HG03442 (cell line): ENCODE results near the gene PCGF3.
"Not testable (repeated sequence)": the region's sequence is repeated elsewhere in the genome, so short reads cannot be mapped to it uniquely, and the experiment has no call there.

ENCODE experiments used
- ATAC-seq: cut with Tn5 transposase; IDR thresholded peaks from one replicate; pipeline ENCODE4 v1.9.1; 2021; ENCODE audit warnings: mild to moderate bottlenecking, moderate library complexity; ENCODE audit not compliant: unreplicated experiment

The PCGF3 gene

GRCh38 chr4:735583-735982 is 30.0 kb downstream of the PCGF3 start:
- no peak for ATAC-seq

DNA sequence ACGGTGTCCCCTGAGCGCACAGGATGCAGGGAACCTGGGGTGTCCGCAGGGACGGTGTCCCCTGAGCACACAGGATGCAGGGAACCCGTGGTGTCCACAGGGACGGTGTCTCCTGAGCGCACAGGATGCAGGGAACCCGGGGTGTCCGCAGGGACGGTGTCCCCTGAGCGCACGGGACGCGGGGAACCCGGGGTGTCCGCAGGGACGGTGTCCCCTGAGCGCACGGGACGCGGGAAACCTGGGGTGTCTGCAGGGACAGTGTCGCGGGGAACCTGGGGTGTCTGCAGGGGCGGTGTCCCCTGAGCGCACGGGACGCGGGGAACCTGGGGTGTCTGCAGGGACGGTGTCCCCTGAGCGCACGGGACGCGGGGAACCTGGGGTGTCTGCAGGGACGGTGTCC is 30.9 kb downstream of the PCGF3 start:
- not testable (repeated sequence) for ATAC-seq

DNA sequence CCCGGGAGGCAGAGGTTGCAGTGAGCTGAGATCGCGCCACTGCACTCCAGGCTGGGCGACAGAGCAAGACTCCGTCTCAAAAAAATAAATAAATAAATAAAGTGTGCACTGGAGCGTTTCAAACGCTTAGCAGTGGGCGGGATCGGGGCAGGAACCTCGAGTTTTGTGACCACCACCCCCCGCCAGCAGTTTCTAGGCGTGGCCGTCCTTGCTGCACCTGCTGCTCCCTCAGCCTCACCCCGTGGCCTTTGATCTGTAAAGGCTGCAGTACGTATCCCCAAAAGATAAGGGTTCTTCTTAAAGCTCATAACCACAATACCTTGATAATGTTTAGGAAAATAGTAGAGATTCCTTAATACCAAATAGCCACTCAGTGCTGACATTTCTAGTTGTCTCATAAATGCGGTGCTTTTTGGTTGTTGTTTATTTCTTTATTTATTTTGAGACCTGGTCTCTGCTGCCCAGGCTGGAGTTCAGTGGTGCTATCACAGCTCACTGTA is 33.2 kb downstream of the PCGF3 start:
- ATAC-seq, result no peak

GRCh38 chr4:739569-739968 is 33.9 kb downstream of the PCGF3 start:
- no peak for ATAC-seq

GRCh38 chr4:740011-740410 is 34.4 kb downstream of the PCGF3 start:
- no peak for ATAC-seq

DNA sequence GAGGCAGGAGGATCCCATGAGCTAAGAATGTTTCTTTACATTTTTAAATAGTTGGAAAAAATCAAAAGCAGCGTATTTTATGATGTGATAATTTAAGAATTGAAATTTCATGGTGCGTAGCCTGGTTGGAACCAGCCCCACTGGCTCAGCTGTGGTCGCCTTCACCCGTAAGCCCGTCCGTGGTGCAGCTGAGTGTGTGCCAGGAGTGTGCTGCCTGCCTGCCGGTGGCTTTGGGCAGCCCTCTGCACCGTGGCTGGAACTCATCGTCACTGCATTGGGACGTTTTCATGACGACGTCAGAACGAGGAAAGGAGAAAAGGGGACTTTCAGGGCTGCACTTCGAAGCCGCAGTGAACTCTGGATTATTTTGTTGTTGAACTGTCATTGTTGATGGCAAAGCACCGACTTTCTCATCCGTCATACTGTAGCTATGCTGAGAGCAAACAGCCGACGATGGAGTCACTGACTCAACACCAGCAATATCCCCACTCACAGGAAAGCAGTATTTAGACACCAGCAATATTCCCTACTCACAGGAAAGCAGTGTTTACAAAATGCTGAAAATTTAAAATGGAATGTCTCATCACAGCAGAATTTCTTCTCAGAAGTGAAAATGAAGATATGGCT is 35.1 kb downstream of the PCGF3 start:
- no peak for ATAC-seq

GRCh38 chr4:742096-742741 is 36.6 kb downstream of the PCGF3 start:
- ATAC-seq, result no peak

- ATAC-seq, result no peak
These were observed 37.2 kb downstream of the PCGF3 start for GRCh38 chr4:742742-743311.

DNA sequence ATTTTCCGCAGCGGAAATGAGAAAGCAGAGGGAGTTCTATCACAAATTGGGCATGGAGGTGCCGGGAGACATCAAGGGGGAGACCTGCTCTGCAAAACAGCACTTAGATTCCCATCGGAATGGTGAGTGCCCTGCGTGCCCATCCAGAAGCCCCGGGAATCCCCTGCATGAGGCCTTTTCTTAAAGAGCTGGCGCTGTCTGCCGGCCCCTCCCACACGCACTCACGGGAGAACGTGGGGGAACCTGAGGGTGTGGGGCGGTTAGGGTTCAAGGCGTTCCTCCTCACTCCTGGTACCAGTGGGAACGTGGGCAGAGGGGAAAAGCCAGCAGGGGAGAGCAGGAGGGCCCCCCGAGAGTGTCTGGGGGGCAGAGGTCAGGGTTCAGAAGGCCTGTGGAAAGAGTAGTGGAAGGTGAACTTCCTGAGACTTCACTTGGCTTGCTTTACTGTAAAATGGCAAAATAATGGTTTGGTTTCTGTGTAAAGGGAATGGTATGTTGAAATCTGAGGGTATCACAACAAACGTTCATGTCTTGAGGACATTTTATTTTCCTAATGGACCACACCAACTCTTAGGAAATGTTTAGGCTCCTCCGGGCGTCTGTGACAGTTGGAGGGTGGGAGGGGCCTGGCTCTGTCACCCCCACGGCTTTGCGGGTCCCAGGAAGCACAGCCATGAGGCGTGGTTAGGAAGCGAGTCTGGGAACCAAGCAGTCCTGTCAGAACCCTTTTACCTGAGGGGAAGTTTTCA is 38.0 kb downstream of the PCGF3 start:
- no peak for ATAC-seq

DNA sequence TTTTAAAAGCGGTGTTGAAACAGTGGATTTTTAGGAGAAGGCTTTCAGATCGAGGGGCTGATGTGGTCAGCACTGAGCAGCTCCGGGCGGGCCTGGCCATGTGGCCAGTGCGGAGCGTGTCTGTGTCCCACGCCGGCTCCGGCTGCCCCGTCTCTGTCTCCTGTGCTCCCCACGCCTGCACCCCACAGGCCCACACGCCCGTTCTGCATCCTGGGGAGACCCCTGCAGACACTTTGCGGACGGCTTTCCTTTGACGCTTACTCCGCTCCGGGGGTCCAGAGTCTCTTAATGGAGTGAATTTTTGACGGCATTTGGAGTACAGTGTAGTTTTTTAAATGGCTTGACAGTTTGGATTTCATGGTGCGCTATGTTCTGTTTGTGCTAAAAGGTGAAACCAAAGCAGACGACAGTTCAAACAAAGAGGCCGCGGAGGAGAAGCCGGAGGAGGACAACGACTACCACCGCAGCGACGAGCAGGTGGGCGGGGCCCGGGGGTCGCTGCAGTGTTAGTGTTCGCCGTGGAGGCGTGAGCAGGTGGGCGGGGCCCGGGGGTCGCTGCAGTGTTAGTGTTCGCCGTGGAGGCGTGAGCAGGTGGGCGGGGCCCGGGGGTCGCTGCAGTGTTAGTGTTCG is 38.7 kb downstream of the PCGF3 start:
- ATAC-seq, result no peak

DNA sequence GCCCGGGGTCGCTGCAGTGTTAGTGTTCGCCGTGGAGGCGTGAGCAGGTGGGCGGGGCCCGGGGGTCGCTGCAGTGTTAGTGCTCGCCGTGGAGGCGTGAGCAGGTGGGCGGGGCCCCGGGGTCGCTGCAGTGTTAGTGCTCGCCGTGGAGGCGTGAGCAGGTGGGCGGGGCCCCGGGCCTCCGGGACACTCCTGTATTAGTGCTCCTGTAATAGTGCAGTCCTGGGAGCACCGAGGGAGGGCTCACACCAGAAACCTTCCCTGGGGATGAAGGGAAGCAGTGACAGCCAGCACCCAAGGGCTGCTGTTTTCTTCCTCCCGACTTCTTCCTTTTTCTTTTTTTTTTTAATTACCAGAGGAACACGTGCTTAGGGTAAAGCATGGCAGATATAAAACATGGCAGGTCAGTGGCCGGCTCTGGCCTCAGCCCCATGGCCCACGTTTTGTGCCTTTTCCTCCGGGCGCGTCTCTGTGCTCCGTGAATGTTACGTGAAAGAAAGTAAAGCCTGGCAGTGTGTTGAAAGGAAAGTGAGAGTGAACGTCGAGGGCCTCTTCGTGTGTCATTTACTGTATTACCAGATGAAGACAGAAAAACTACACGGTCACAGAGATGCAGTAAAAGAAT is 42.0 kb downstream of the PCGF3 start:
- ATAC-seq, result no peak

GRCh38 chr4:748461-748860 is 42.8 kb downstream of the PCGF3 start:
- ATAC-seq, result no peak

GRCh38 chr4:749698-750666 is 44.4 kb downstream of the PCGF3 start:
- ATAC-seq, result no peak

DNA sequence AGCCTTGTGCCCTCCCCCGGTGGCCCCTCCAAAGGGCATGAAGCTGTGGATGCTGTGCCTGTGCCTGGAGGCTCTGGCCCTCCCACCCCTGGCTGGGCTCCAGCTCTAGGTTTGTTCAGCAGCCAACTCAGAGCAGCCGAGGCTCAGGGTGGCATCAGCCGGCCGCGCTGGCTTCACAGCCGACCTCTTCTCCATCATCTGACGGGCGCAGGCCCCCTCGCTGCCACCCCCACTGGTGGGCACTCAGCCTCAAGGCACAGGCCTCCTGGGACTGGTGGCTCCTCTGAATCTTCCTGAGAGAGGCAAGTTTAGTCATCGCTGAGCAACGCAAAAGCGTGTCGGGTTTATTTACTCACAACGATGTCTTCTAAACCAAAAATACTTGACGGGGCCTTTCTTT is 46.0 kb downstream of the PCGF3 start:
- ATAC-seq, result no peak

DNA sequence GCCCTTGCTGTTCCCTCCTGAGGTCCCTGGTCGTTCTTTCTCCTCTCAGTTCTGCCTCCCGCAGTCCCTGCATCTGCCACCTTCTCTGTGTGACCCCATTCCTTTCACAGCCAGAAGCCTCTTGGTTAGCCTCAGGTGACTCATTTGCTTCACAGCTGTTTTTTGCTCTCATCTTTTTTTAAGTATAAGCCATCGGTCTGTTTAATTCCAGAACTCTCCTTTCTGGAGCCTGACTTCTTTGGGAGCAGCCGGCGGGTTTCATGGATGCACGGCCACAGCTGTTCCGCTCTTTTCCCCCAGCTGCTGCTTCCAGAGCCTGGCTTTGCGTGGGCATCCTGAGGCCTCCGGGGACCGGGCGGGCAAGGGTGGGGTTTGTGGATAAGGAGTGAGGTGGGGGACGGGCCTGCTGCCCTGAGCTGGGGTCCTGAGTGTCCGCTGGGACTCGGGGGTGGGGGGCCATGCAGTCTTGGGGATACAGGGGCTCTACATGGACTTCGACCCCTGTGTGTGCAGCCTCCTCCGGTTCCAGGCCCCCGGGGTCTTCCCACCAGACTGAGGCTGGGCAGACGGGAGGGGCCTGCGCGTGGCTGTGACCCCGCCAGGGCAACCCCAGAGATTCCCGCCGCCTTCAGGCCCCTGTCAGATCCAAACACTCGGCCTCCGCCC is 46.7 kb downstream of the PCGF3 start:
- no peak for ATAC-seq

DNA sequence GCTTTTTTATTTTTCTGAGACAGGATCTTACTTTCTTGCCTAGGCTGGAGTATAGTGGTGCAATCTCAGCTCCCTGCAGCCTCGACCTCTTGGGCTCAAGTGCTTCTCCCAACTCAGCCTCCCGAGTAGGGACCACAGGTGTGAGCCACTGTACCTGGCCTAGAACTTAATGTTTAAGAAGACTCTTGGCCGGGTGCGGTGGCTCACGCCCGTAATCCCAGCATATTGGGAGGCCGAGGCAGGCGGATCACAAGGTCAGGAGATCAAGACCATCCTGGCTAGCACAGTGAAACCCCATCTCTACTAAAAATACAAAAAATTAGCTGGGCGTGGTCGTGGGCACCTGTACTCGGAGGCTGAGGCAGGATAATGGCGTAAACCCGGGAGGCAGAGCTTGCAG is 47.6 kb downstream of the PCGF3 start:
- not testable (repeated sequence) for ATAC-seq

GRCh38 chr4:754221-755120 is 48.8 kb downstream of the PCGF3 start:
- no peak for ATAC-seq

DNA sequence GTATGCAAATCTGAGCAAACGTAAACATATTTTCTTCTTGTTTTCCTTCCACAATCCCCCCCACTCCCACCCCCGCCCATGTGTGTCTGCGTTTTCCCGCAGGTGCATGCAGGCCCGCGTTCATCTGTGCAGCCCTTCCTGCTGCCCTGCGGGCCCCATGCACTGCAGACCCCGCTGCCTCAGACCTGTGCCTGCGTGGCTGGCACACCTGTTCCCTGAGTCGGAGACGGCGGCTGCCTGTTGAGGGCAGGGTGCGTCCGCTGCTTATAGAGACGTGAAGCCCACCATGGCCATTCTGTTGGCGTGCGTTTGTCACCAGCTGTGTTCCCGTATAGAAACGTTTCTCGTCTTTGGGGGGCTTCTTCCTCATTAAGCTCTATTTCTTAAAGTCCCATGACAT is 51.5 kb downstream of the PCGF3 start:
- no peak for ATAC-seq
